HCT116 (cell line): Measurements from ENCODE around the gene MYH11. TPM values are rescaled to one million over a fixed set of nuclear protein-coding genes. Genes with fewer than 3 reads are reported as not detected.

Experiments used
- ATAC-seq: fragments of 200-7000 bp; cut with Tn5 transposase; 2 replicates; pipeline ENCODE4 v1.9.1; 2020; ENCODE audit warnings: mild to moderate bottlenecking, moderate library complexity
- BruUV-seq: library from RNA; stranded (reverse); fragments of 400-500 nt; replicated peaks from 2 replicates; lab custom pipeline; 2021; lab: Mats Ljungman, UMichigan
- CTCF ChIA-PET: fragments of 300-600 bp; sonication (Branson Sonifier 250); formaldehyde crosslinking; loops from one replicate; lab custom pipeline; 2021; ENCODE audit warnings: antibody characterized with exemption; lab: Charles Lee
- POLR2A ChIA-PET: fragments of 300-600, 350-600 bp; sonication (Branson Sonifier 250); formaldehyde crosslinking; loops from one replicate; lab custom pipeline; 2021; ENCODE audit warnings: antibody characterized with exemption; lab: Charles Lee
- RAD21 ChIA-PET, 2 experiments: fragments of 300-600 bp; sonication (Branson Sonifier 250); formaldehyde crosslinking; loops; one replicate each; lab custom pipeline; 2023; ENCODE audit warnings: low total read pairs in 2 of 2; ENCODE audit not compliant: uncharacterized antibody in 2 of 2, unreplicated experiment in 2 of 2, low non-redundant PET in 1 of 2; lab: Charles Lee
- DNase-seq: peaks from one replicate; pipeline ENCODE4 v3.0.0-alpha.2; 2010; ENCODE audit warnings: low read depth, low spot score
- H2AFZ ChIP-seq: fragments of 200-600 bp; shearing (Covaris generic), sonication (generic); 2 replicates; pipeline ENCODE4 v1.6.1; 2017; ENCODE audit warnings: low read depth, mixed run types, mixed read lengths, antibody characterized with exemption, low read length; ENCODE audit not compliant: poor library complexity, severe bottlenecking
- H3K27ac ChIP-seq: 2 replicates; pipeline ENCODE4 v1.5.1; 2012; ENCODE audit warnings: low read depth, low read length
- H3K27me3 ChIP-seq: fragments of 200-600 bp; sonication (generic); 2 replicates; pipeline ENCODE4 v1.6.1; 2016; ENCODE audit warnings: mixed run types, low read length, mixed read lengths; ENCODE audit not compliant: insufficient read depth
- H3K36me3 ChIP-seq, 2 experiments: fragments of 200-500 bp in 1 of 2; fragments of 200-600 bp in 1 of 2; sonication (Bioruptor generic) in 1 of 2; sonication (generic) in 1 of 2; 2 replicates each; pipeline versions ENCODE4 v1.5.1 to v1.6.1; 2014 to 2016; ENCODE audit warnings: low read length in 2 of 2, inconsistent platforms in 1 of 2, mixed read lengths in 1 of 2, mixed run types in 1 of 2; ENCODE audit not compliant: insufficient read depth in 2 of 2, control insufficient read depth in 1 of 2
- H3K4me1 ChIP-seq, 2 experiments: fragments of 200-600 bp in 1 of 2; sonication (generic) in 1 of 2; 2 replicates each; pipeline versions ENCODE4 v1.5.1 to v1.6.1; 2012 to 2017; ENCODE audit warnings: low read length in 2 of 2, inconsistent platforms in 1 of 2, mild to moderate bottlenecking in 1 of 2, mixed read lengths in 1 of 2, mixed run types in 1 of 2, moderate library complexity in 1 of 2; ENCODE audit not compliant: insufficient read depth in 2 of 2, control insufficient read depth in 1 of 2
- H3K4me2 ChIP-seq: fragments of 200-600 bp; sonication (generic); 2 replicates; pipeline ENCODE4 v1.6.1; 2017; ENCODE audit warnings: mixed run types, low read length, mixed read lengths
- H3K4me3 ChIP-seq, 2 experiments: fragments of 200-600 bp in 1 of 2; sonication (generic) in 1 of 2; replicated peaks in 1 of 2; 2 replicates each; pipeline ENCODE4 v1.5.1; 2011 to 2016; ENCODE audit warnings: low read length in 2 of 2, control low read depth in 1 of 2, low read depth in 1 of 2, mild to moderate bottlenecking in 1 of 2, mixed read lengths in 1 of 2, mixed run types in 1 of 2
- H3K79me2 ChIP-seq: fragments of 200-600 bp; sonication (generic); 2 replicates; pipeline ENCODE4 v1.6.1; 2017; ENCODE audit warnings: mild to moderate bottlenecking, mixed run types, low read length, moderate library complexity, mixed read lengths; ENCODE audit not compliant: insufficient read depth
- H3K9ac ChIP-seq: fragments of 200-600 bp; sonication (generic); 2 replicates; pipeline ENCODE4 v1.6.1; 2016; ENCODE audit warnings: low read length, mixed read lengths
- H3K9me2 ChIP-seq: fragments of 200-600 bp; sonication (generic), shearing (Covaris generic); 2 replicates; pipeline ENCODE4 v1.6.1; 2017; ENCODE audit warnings: mixed run types, mild to moderate bottlenecking, moderate library complexity; ENCODE audit not compliant: insufficient read depth
- H3K9me3 ChIP-seq, 2 experiments: fragments of 200-500 bp in 1 of 2; fragments of 200-600 bp in 1 of 2; sonication (Bioruptor generic) in 1 of 2; sonication (generic) in 1 of 2; 2 replicates each; pipeline ENCODE4 v1.6.1; 2014 to 2017; ENCODE audit warnings: low read length in 2 of 2, mixed read lengths in 2 of 2, inconsistent platforms in 1 of 2, low read depth in 1 of 2, mild to moderate bottlenecking in 1 of 2, mixed run types in 1 of 2, moderate library complexity in 1 of 2; ENCODE audit not compliant: control insufficient read depth in 1 of 2, insufficient read depth in 1 of 2
- H4K20me1 ChIP-seq: fragments of 200-600 bp; sonication (generic), shearing (Covaris generic); 2 replicates; pipeline ENCODE4 v1.6.1; 2017; ENCODE audit warnings: mixed run types, mild to moderate bottlenecking, moderate library complexity; ENCODE audit not compliant: insufficient read depth
- CBX3 ChIP-seq: IDR thresholded peaks from 2 replicates; pipeline ENCODE4 v1.6.1; 2012; ENCODE audit warnings: low read depth
- CEBPB ChIP-seq: IDR thresholded peaks from 2 replicates; pipeline ENCODE4 v1.6.1; 2012; ENCODE audit warnings: low read depth
- ELF1 ChIP-seq: IDR thresholded peaks from 2 replicates; pipeline ENCODE4 v1.6.1; 2012; ENCODE audit warnings: low read depth, borderline replicate concordance
- EZH2 ChIP-seq: fragments of 200-600 bp; sonication (generic); IDR thresholded peaks from 2 replicates; pipeline ENCODE4 v1.6.1; 2017; ENCODE audit warnings: antibody characterized with exemption, mixed run types
- EZH2phosphoT487 ChIP-seq: fragments of 200-600 bp; IDR thresholded peaks from 2 replicates; pipeline ENCODE4 v1.6.1; 2018; ENCODE audit warnings: antibody characterized with exemption, borderline replicate concordance
- RAD21 ChIP-seq: IDR thresholded peaks from 2 replicates; pipeline ENCODE4 v1.6.1; 2012; ENCODE audit warnings: low read depth, mild to moderate bottlenecking
- SIN3A ChIP-seq: IDR thresholded peaks from 2 replicates; pipeline ENCODE4 v1.6.1; 2012; ENCODE audit warnings: low read depth
- SP1 ChIP-seq: IDR thresholded peaks from 2 replicates; pipeline ENCODE4 v1.6.1; 2012; ENCODE audit warnings: low read depth
- TCF7L2 ChIP-seq: IDR thresholded peaks from 2 replicates; pipeline ENCODE4 v1.7.0; 2011; ENCODE audit warnings: borderline replicate concordance, inconsistent platforms; ENCODE audit not compliant: insufficient read depth, insufficient read length; ENCODE audit errors: extremely low read depth
- intact Hi-C: fragments of 100-400 bp; cut with micrococcal nuclease; formaldehyde crosslinking; loops from 2 replicates; pipeline ENCODE4 v1.10.0; 2022
- total RNA-seq: library from RNA; stranded (reverse); gene quantifications from one replicate; pipeline ENCODE4 v1.2.1, GENCODE V29; 2021; ENCODE audit not compliant: unreplicated experiment
- TF ChIP-seq, protein P1 (sequence below): IDR thresholded peaks from 2 replicates; pipeline ENCODE4 v1.6.1; 2012; ENCODE audit warnings: low read depth
- TF ChIP-seq, protein P2 (sequence below), 3 experiments: fragments of 200-600 bp in 1 of 3; sonication (generic) in 1 of 3; IDR thresholded peaks in 2 of 3; conservative IDR thresholded peaks in 1 of 3; 2 replicates each; pipeline ENCODE4 v1.5.1; 2012 to 2017; ENCODE audit warnings: low read depth in 2 of 3, low read length in 2 of 3, antibody characterized with exemption in 1 of 3, borderline replicate concordance in 1 of 3, control low read depth in 1 of 3, mild to moderate bottlenecking in 1 of 3, mixed read lengths in 1 of 3, mixed run types in 1 of 3, moderate library complexity in 1 of 3; ENCODE audit not compliant: insufficient read depth in 1 of 3
- TF ChIP-seq, protein P3 (sequence below): IDR thresholded peaks from 2 replicates; pipeline ENCODE4 v1.6.1; 2012

MYH11 gene
- total RNA-seq, 1 experiment from 2014 or later: 0.61 TPM

DNA sequence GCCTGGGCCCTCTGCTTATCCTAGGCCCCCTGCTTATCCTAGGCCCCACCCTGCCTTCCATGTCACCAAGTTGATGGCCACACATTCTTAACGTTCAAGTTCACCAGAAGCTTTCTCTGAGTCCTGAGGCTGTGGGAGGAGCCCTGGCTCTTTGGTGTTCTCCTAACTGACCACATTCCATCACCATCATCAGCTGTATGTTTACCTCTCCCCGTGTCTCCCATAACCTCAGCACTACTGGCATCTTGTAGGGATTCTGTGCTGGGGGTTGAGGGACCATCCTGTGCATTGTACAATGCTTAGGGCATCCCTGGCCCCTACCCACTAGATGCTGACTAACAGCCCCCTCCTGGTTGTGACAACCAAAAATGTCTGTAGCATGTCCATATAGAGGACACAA is 107.5 kb downstream of the MYH11 start:
- Histone ChIP-seq H4K20me1 (no peaks in the 10 kb centered on the region), H3K4me1 (peaks cover 0 to 6% of the 10 kb centered on the region in 2 experiments; a peak in 3 of 4 replicates), H3K9ac (no peak overlapping the region), H3K4me2 (no peak overlapping the region), H3K27ac (no peak overlapping the region), H3K79me2 (no peaks in the 10 kb centered on the region), H3K9me3 (no peaks in the 10 kb centered on the region), H2AFZ (no peak overlapping the region), H3K27me3 (no peaks in the 10 kb centered on the region), H3K4me3 (no peak overlapping the region), H3K36me3 (no peaks in the 10 kb centered on the region), H3K9me2 (no peaks in the 10 kb centered on the region)
- ChIA-PET RAD21 (no interaction called here), CTCF (no interaction called here), POLR2A (interaction anchor here (0.5 kb wide), 1 partner anchor 106 kb away, joined by 3 read pairs; the partner anchor contains the start of gene MARF1)
- ATAC-seq: no peak
- TF ChIP-seq CBX3 (no peak), CEBPB (no peak), SIN3A (no peak), EZH2 (no peak), EZH2phosphoT487 (no peak), RAD21 (no peak), ELF1 (no peak), TCF7L2 (no peak), SP1 (no peak)
- TF ChIP-seq, protein P1, sequence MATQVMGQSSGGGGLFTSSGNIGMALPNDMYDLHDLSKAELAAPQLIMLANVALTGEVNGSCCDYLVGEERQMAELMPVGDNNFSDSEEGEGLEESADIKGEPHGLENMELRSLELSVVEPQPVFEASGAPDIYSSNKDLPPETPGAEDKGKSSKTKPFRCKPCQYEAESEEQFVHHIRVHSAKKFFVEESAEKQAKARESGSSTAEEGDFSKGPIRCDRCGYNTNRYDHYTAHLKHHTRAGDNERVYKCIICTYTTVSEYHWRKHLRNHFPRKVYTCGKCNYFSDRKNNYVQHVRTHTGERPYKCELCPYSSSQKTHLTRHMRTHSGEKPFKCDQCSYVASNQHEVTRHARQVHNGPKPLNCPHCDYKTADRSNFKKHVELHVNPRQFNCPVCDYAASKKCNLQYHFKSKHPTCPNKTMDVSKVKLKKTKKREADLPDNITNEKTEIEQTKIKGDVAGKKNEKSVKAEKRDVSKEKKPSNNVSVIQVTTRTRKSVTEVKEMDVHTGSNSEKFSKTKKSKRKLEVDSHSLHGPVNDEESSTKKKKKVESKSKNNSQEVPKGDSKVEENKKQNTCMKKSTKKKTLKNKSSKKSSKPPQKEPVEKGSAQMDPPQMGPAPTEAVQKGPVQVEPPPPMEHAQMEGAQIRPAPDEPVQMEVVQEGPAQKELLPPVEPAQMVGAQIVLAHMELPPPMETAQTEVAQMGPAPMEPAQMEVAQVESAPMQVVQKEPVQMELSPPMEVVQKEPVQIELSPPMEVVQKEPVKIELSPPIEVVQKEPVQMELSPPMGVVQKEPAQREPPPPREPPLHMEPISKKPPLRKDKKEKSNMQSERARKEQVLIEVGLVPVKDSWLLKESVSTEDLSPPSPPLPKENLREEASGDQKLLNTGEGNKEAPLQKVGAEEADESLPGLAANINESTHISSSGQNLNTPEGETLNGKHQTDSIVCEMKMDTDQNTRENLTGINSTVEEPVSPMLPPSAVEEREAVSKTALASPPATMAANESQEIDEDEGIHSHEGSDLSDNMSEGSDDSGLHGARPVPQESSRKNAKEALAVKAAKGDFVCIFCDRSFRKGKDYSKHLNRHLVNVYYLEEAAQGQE: no peak
- TF ChIP-seq, protein P2, sequence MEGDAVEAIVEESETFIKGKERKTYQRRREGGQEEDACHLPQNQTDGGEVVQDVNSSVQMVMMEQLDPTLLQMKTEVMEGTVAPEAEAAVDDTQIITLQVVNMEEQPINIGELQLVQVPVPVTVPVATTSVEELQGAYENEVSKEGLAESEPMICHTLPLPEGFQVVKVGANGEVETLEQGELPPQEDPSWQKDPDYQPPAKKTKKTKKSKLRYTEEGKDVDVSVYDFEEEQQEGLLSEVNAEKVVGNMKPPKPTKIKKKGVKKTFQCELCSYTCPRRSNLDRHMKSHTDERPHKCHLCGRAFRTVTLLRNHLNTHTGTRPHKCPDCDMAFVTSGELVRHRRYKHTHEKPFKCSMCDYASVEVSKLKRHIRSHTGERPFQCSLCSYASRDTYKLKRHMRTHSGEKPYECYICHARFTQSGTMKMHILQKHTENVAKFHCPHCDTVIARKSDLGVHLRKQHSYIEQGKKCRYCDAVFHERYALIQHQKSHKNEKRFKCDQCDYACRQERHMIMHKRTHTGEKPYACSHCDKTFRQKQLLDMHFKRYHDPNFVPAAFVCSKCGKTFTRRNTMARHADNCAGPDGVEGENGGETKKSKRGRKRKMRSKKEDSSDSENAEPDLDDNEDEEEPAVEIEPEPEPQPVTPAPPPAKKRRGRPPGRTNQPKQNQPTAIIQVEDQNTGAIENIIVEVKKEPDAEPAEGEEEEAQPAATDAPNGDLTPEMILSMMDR (IDR thresholded peaks at IDR 0.05 in 2 of 3, conservative IDR thresholded peaks at IDR 0.05 in 1 of 3; ENCODE audit: borderline replicate concordance in 1 of 3, insufficient read depth in 1 of 3, low read depth in 2 of 3, low read length in 2 of 3): no peak
- TF ChIP-seq, protein P3, sequence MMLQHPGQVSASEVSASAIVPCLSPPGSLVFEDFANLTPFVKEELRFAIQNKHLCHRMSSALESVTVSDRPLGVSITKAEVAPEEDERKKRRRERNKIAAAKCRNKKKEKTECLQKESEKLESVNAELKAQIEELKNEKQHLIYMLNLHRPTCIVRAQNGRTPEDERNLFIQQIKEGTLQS: no peak
- no TSS peak for BruUV-seq
- intact Hi-C loops: no loop called here
- DNase-seq: no peak
